SJCRH30 (cell line): ENCODE measurements around the gene HSPA12B. TPM values are rescaled to one million over a fixed set of nuclear protein-coding genes. Genes with fewer than 3 reads are reported as not detected.
A peak's percentile ranks its signal among the peaks of the same experiment; 100 is the strongest.

Source experiments
- DNase-seq, 2 experiments: peaks; one replicate each; pipeline ENCODE4 v3.0.0-alpha.2; 2015 to 2020
- H3K27ac ChIP-seq: fragments of 250-450 bp; sonication (Bioruptor Pico); 2 replicates; pipeline ENCODE4 v1.5.1; 2020; ENCODE audit warnings: mild to moderate bottlenecking, moderate library complexity
- H3K27me3 ChIP-seq: fragments of 250-450 bp; sonication (Bioruptor Pico); 2 replicates; pipeline ENCODE4 v1.5.1; 2020; ENCODE audit warnings: mild to moderate bottlenecking, moderate library complexity
- H3K36me3 ChIP-seq: fragments of 250-450 bp; sonication (Bioruptor Pico); 2 replicates; pipeline ENCODE4 v1.5.1; 2020; ENCODE audit warnings: mild to moderate bottlenecking, moderate library complexity
- H3K4me1 ChIP-seq: fragments of 250-450 bp; sonication (Bioruptor Pico); 2 replicates; pipeline ENCODE4 v1.5.1; 2020; ENCODE audit warnings: mild to moderate bottlenecking, moderate library complexity
- H3K4me3 ChIP-seq: fragments of 250-450 bp; sonication (Bioruptor Pico); 2 replicates; pipeline ENCODE4 v1.5.1; 2020; ENCODE audit warnings: mild to moderate bottlenecking, moderate library complexity
- H3K9me3 ChIP-seq: fragments of 250-450 bp; sonication (Bioruptor Pico); replicated peaks from 2 replicates; pipeline ENCODE4 v1.5.1; 2020; ENCODE audit warnings: mild to moderate bottlenecking, moderate library complexity
- total RNA-seq: library from RNA; depleted of rRNA; stranded (reverse); fragments of >200 nt; shearing (Covaris generic); gene quantifications from 2 replicates; pipeline ENCODE4 v1.2.3, GENCODE V29; 2014

The HSPA12B gene
- total RNA-seq, 1 experiment from 2014 or later = not detected

DNA sequence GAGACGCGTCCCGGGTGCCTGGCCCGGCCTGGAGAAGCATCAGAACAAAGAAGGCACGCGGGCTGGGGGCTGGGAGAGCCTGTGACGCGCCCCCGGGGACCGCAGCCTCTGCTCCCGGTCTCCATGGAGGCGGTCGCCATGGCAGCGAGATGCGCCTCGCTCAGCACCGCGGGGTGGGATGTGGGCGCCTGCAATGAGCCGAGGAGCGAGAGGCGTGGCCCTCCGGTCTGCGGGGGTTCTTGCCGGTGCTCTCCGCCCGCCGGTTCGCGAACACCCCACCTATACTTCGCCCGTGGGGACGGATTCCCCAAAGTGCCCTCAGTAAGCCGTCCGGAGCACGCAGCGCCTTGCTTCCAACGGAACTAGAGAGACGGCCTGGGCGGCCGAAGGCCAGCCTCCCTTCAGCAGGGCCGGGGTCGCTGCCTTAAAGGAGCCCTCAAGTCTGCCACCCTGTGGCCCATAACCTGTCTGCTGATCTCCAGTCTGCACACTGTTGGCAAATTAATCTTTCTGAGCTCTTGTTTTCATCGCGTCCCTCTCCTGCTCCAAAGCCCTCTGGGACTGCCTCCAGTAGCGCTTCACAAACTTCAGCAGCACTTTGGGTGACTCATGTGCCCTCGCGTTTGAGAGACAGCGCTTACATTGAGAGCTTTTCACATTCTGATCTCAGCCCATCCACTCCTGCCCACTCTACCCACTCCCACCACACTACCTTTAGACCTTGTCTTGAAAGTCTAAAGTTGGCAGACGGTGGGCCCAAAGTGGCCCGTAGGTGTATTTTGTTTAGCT, 36.1 kb downstream of the HSPA12B start:
- DNase-seq = peak; percentile 75 to 83
- Histone ChIP-seq H3K27me3 (no peaks in the 10 kb centered on the region), H3K4me3 (peak overlapping the region; percentile 74), H3K4me1 (no peaks in the 10 kb centered on the region), H3K9me3 (no peaks in the 10 kb centered on the region), H3K36me3 (no peaks in the 10 kb centered on the region), H3K27ac (peak overlapping the region; percentile 64)

DNA sequence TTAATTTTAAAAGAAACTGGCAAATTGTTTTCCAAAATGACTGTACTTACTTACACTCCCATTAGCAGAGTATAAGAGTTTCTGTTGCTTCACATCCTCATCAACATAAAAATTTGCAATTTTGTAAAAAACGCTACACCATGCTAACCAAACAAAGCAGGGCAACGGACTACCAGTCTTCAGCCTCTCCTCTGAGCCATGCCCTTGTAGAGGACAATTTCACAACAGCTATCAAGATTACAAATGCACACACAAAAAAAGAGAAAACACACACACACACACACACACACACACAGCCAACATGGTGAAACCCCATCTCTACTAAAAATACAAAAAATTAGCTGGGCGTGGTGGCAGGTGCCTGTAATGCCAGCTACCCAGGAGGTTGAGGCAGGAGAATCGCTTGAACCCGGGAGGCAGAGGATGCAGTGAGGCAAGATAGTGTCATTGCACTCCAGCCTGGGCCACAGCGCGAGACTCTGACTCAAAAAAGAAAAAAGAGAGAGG, 39.1 kb downstream of the HSPA12B start:
- H3K9me3 ChIP-seq = no peaks in the 10 kb centered on the region
- no peak overlapping the region for H3K27ac ChIP-seq
- no peaks in the 10 kb centered on the region for H3K36me3 ChIP-seq
- no peak overlapping the region for H3K4me3 ChIP-seq
- H3K27me3 ChIP-seq = no peaks in the 10 kb centered on the region
- no peaks in the 10 kb centered on the region for H3K4me1 ChIP-seq
- no peak for DNase-seq

DNA sequence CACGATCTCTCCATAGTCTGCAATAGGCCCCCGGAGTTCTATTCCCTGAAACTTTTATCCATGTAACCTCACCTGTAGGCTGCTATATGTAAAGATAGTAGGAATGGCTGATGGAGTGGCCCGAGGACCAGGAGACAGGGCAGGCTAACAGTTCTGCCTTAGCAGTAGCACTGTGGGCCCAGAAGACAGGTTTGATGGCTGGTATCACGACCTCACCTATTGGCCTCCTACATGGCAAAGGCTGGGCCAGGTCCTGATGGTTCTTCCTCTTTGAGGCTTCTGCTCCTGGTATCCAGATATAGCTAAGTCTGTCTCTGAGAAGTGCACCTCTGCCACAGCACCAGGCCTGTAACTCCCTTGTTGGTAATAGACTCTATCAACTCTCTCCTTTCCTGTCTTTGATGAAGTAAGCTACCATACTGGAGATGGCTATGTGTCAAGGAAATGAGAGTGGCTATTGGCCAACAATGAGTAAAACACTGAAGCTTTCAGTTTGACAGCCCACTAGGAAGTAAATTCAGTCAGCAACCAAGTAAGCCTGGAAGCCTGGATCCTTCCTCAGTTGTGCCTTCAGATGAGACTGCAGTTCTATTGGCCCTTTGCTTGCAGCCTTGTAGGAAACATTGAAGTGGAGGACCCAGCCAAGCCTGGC, 43.1 kb downstream of the HSPA12B start:
- no peak overlapping the region for H3K4me3 ChIP-seq
- DNase-seq = no peak
- no peaks in the 10 kb centered on the region for H3K36me3 ChIP-seq

DNA sequence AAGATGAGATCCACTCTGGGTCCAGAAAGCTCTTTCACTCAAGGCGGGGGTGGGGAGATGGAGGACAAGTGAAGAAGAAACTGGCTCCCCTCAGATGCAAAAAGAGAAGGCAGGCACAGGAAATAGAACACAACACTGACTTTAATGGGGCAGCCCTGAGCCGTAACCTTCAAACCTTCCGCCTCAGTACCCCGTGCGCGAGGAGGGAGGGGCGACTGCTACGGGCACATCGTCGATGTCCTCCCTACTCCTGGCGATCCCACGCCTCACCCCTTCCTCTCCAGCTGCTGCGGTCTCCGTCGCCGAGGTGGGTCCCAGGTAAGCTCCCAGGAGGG, 44.9 kb downstream of the HSPA12B start:
- Histone ChIP-seq H3K4me1 (no peaks in the 10 kb centered on the region), H3K27me3 (no peaks in the 10 kb centered on the region), H3K27ac (no peak overlapping the region), H3K36me3 (no peaks in the 10 kb centered on the region), H3K4me3 (no peak overlapping the region), H3K9me3 (no peaks in the 10 kb centered on the region)
- DNase-seq = no peak

More for the DNA sequence above, 43.1 kb downstream of the HSPA12B start:
- Histone ChIP-seq H3K27me3 (no peaks in the 10 kb centered on the region), H3K4me1 (no peaks in the 10 kb centered on the region), H3K9me3 (no peaks in the 10 kb centered on the region), H3K27ac (no peak overlapping the region)

DNA sequence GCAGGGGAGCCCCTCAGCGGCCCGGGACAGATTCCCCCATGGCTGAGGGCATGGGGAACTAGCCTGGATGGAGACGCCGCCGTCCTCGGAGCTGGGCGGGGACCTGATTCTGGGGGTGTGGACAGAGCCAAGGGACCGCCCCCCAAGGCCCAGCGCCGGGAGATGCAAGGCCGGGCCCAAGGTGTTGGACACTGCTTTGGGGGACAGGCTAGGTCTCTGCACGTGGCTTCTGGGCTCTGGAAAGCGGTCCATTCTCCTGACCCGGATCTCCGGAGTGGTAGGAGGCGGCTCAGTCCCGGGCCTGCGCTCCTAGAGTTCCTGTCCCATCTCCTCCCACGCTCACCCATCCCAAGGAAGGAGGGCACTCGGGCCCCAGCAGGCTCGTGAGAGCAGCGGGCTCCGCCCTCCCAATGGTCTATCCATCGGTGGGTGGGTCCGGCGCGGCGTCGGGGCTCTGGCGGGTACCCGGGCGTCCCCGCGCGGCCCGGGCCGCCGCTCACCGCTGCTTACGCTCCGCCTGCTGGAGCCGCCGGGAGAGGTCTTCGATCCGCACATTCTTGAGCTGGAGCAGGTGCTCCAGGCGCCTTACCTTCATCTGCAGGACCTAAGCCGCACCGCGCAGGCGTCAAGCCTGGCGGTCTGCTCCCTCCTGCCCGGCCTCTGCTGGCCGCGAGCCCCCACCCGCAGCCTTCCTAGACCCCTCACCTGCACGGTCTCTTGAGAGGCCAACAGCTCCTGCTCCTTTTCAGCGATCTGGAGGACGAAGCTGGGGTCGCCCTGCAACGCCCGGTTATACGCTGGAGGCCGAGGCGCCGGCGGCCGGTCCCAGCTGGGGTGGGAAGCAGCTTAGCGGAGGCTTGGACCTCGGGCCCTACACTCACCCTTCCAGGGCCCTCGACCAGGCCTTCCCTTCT, 45.5 kb downstream of the HSPA12B start:
- Histone ChIP-seq H3K27ac (no peak overlapping the region), H3K36me3 (no peaks in the 10 kb centered on the region), H3K4me3 (no peak overlapping the region), H3K4me1 (no peaks in the 10 kb centered on the region), H3K27me3 (no peaks in the 10 kb centered on the region), H3K9me3 (no peaks in the 10 kb centered on the region)
- no peak for DNase-seq

DNA sequence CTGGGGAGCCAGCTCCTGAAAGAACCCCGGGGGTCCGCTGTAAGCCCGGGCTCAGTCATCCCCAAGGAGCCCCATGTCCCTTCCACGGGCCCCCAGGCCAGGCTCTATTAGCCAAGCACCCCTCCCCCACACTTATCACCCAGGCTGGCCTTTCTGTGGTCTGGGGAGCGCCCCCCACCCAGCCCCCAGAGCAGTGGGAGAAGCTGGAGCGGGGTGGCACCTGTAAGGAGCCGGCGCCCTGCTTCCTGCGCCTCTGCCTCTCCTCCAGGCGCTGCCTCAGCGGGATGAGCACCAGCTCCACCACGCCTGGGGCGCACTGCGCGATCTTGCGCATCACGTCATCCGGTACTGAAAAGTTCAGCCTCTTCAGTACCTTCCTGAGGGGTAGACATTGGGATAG, 46.5 kb downstream of the HSPA12B start:
- Histone ChIP-seq H3K27me3 (no peaks in the 10 kb centered on the region), H3K27ac (no peak overlapping the region), H3K9me3 (no peaks in the 10 kb centered on the region), H3K4me3 (no peak overlapping the region), H3K36me3 (no peaks in the 10 kb centered on the region), H3K4me1 (no peaks in the 10 kb centered on the region)
- DNase-seq = no peak

DNA sequence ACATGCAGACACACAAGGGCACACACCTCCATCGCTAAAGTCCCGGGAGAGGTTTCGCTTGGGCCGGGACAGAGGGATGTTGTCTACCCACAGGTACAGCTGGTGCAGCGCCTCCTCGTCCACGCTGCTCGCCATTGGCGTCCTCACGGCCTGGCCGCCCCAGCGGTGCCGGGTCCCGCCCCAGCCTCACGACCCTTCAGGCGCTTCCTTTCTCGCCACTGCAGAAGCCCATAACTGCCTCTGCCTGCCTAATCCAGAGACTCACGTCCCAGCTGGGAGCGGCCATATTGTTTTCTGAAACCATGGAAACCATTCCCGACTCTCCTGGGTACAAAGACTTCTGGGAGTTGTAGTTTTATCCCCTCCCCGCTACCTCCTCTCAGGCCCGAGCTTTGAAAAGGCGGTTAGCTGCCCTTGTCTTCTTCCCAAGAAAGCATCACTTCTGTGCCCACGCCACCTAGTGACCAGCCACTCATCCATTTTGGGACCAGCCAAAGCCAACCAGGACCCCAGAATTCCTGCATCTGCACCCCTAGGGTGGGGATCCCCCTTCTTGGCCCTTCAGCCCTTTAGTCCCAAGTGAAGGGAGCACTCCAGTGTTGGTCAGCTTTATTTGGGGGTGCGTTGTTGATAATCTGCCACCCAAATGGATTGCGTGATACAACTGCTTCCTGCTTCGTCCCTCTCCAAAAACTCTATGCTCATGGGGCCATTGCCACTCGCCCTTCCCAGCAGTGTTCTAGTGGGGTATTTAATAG, 48.8 kb downstream of the HSPA12B start, which contains the start of gene SPEF1:
Gene SPEF1, minus strand, starts transcription at position 296 of the 758 bp plus-strand sequence. Its CDS starts 161 bp downstream, at position 135.
- H3K36me3 ChIP-seq = no peaks in the 10 kb centered on the region
- no peak within 1 kb of the TSS for H3K27ac ChIP-seq
- no peaks in the 10 kb centered on the region for H3K27me3 ChIP-seq
- H3K9me3 ChIP-seq = no peaks in the 10 kb centered on the region
- peak; percentile 91 to 96 for DNase-seq
- no peaks in the 10 kb centered on the region for H3K4me1 ChIP-seq
- peak within 1 kb of the TSS; percentile 29 for H3K4me3 ChIP-seq

DNA sequence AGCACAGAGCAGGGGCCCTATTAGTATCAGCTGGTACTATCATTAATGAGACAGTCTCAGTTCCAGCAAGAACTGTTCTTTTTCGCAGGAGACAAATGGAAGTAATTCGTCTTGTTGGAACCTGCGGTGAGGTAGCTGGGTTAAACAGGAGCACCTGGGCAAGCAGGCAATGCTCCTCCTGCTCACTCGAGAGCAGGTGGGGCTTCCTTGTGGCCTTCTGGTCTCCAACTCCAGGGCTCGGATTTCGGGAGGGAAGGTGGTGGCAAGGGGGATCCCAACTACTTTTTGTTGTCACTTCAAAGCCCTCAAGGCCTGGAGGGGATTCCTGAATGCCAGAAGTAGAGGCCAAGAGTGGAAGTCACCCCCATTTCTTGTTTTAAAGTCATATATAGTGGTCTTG, 50.1 kb downstream of the HSPA12B start:
- no peaks in the 10 kb centered on the region for H3K27me3 ChIP-seq
- H3K4me1 ChIP-seq = no peaks in the 10 kb centered on the region
- H3K36me3 ChIP-seq = no peaks in the 10 kb centered on the region
- no peaks in the 10 kb centered on the region for H3K9me3 ChIP-seq
- DNase-seq = no peak
- no peak overlapping the region for H3K4me3 ChIP-seq
- no peak overlapping the region for H3K27ac ChIP-seq

DNA sequence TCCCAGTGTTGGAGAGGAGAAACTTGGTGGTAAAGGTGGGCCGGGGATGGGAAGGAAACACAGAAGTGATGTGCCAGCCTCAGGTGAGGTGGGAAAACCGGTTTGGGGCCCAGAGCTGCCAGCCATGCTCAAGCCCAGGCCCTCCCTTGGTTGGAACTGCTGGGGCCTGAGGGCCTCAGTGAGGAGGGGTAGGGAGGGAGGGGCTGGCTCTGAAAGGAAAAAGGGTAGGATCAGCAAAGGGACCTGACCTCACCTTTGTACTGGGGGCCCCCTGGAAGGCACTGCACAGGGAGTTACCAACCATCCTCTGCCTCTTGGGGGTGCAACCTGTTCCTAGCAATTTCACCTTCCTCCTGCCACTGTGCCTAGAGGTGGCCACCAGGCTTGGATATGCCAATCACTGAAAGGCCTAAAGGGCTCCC, 50.6 kb downstream of the HSPA12B start:
- Histone ChIP-seq H3K9me3 (no peaks in the 10 kb centered on the region), H3K27ac (no peak overlapping the region), H3K4me1 (no peaks in the 10 kb centered on the region), H3K27me3 (no peaks in the 10 kb centered on the region), H3K4me3 (no peak overlapping the region), H3K36me3 (no peaks in the 10 kb centered on the region)
- no peak for DNase-seq

DNA sequence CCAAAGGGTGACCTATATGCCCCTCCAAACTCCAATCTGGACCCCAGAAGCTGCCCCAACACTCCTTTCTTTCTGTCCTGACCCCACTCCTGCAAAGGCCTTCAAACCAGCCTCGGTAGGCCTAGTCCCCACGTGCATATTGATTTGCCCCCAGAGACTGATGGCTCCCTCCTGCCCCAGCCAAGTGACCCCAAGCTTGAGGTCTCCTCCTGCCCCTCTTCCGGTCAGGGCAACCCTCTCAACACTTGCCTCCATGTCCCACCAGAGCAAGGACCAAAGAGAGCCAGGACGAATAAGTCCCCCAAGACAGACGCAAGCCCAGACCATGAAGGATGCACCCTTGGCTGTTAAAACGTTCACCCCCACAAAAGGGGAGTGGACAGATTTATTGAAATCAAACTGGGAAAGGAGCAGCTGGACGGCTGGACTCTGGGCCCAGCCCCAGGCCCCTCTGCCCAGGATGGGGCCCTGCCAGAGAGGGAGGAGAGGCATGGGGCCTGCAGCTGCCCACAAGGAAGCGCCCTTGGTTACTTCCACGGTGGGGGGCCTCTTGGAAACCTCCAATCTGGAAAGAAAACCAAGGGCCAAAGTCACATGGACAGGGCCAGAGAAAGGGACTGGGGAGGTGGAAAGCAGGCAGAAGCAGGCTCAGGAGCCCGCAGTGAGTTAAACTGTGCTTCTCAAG, 51.2 kb downstream of the HSPA12B start:
- no peaks in the 10 kb centered on the region for H3K4me1 ChIP-seq
- H3K27ac ChIP-seq = no peak overlapping the region
- no peaks in the 10 kb centered on the region for H3K36me3 ChIP-seq
- H3K4me3 ChIP-seq = no peak overlapping the region
- H3K27me3 ChIP-seq = no peaks in the 10 kb centered on the region
- no peaks in the 10 kb centered on the region for H3K9me3 ChIP-seq
- no peak for DNase-seq

DNA sequence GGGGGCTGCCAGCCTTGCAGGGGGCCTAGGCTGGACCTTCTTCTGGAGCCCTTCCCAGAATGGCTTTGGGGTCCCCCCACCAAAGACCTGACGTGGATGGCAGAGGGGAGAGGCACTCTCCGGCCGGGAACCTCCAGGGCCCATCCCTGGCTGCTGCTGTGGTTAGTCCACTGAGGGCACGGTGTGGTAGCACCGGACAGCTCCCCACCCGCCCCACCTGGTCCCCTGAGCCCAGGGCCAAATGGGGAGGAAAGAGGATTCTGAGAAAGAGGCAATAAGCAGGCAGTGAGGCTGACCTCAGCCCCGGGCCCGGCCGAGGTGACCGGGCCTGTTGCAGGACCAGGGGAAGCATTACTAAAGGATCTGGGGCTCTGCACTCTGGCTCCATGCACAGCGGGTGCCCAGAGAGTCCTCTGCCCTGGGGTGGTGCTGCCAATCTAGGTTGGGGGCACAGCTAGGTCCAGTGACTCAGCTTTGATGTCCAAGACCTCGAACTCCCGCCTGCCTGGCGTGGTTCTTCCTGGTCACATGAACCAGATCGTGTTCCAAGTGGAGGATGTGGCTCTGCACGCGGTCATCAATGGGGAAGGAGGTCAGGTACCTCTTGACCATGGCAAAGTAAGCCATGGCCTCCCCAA, 51.9 kb downstream of the HSPA12B start:
- H3K27me3 ChIP-seq = no peaks in the 10 kb centered on the region
- H3K4me1 ChIP-seq = no peaks in the 10 kb centered on the region
- H3K27ac ChIP-seq = no peak overlapping the region
- H3K36me3 ChIP-seq = no peaks in the 10 kb centered on the region
- H3K4me3 ChIP-seq = no peak overlapping the region
- H3K9me3 ChIP-seq = no peaks in the 10 kb centered on the region
- DNase-seq = no peak

DNA sequence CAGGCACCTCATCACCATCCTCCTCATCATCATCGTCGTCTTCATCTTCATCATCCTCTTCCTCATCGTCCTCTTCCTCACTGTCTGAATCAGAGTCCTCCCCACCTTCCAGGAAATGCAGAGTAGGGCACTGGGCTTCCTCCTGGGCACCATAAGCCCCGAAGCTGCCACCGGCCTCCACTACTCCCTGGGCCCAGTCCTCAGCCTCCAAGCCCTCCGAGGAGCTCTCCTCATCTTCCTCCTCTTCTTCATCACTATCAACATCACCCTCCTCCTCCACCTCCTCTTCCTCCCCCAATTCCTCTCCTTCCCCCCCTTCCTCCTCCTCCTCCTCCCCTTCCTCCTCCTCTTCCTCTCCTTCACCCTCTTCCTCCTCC, 52.4 kb downstream of the HSPA12B start:
- H3K27me3 ChIP-seq = no peaks in the 10 kb centered on the region
- no peaks in the 10 kb centered on the region for H3K9me3 ChIP-seq
- no peak for DNase-seq
- H3K36me3 ChIP-seq = no peaks in the 10 kb centered on the region
- H3K4me3 ChIP-seq = no peak overlapping the region
- H3K27ac ChIP-seq = no peak overlapping the region
- no peaks in the 10 kb centered on the region for H3K4me1 ChIP-seq

DNA sequence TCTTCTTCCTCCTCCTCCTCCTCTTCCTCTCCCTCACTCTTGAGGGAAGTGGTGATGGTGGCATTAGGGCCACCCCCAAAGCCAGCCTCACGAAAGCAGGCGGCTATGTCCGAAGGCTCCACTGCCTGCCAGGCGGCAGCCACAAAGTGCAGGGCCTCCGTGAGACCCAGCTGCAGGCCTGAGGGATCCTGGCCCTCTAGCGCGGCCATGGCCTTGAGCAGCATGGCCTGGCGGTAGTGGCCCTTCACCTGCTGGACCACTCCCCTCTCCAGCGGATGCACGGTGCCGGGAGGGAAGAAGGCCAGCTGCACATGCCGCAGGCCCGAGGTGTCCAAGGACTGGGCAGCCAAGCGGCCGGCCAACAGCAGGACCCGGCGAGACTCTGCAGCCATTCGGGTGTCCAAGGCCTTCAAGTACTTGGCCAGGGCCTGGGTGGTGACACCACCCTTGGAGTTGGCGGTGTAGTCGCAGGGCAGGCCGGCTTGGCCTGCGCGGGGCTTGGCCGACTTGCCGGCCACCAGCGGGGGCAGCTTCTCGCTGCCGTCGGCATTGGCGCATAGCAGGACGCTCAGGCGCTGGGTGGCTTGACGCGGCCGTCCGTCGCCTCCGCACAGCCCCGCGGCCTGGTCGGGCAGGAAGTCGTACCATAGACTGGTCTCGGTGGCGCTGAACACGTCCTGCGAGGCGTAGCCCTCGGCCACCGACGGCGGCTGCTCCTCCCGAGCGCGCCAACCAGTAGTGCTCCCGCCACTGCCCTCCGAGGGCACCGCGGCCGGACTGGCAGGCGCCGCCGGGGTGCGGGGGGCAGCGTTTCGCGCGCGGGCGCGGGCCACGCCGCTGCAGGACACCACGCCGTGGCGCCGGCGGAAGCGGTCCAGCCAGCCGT, 53.0 kb downstream of the HSPA12B start:
- H3K36me3 ChIP-seq = no peaks in the 10 kb centered on the region
- no peak for DNase-seq
- H3K9me3 ChIP-seq = no peaks in the 10 kb centered on the region
- H3K27ac ChIP-seq = no peak overlapping the region
- H3K27me3 ChIP-seq = no peaks in the 10 kb centered on the region
- H3K4me1 ChIP-seq = no peaks in the 10 kb centered on the region
- H3K4me3 ChIP-seq = peak overlapping the region; percentile 49; the same call in 1 of the 2 replicates
